ENCODE data around the gene MUC5B.

The MUC5B gene

DNA sequence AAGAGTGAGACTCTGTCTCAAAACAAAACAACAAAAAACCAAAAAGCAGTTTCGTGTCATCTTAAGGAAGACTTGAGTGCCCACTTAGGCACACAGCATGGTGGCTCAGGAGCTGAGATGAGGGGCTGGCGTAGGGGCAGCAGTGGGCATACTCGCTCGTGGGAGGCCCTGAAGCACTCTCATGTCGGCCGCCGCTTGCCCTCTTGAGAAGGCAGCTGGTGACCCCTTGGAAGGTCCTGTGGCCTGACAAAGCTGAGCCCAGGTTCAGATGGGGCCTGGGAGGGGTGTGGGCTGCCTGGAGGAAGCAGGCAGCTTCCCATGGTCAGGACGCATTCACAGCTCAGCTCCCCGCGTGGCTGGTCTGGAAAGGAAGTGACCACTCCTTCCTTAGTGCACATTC is 15.0 kb downstream of the MUC5B start:
- Histone ChIP-seq H3K9ac (ENCODE audit: low read length) (no peak overlapping the region), H3K79me2 (ENCODE audit: insufficient read depth, low read length) (no peaks in the 10 kb centered on the region), H3K9me3 (ENCODE audit: low read length) (no peaks in the 10 kb centered on the region), H3K4me1 (ENCODE audit: insufficient read depth, low read length, severe bottlenecking) (no peaks in the 10 kb centered on the region), H3K27me3 (ENCODE audit: insufficient read depth, low read length) (no peaks in the 10 kb centered on the region), H4K20me1 (ENCODE audit: insufficient read depth, low read length) (no peaks in the 10 kb centered on the region), H3K9me2 (ENCODE audit: low read depth, low read length) (no peaks in the 10 kb centered on the region), H3K4me3 (ENCODE audit: low read depth, low read length, poor library complexity, severe bottlenecking) (no peak overlapping the region), H2AFZ (ENCODE audit: low read length) (no peak overlapping the region), H3K27ac (ENCODE audit: low read depth, low read length, poor library complexity, severe bottlenecking) (no peak overlapping the region), H3F3A (ENCODE audit: insufficient read depth, low read length) (no peaks in the 10 kb centered on the region), H3K4me2 (ENCODE audit: low read length) (no peak overlapping the region), H3K36me3 (ENCODE audit: insufficient read depth, low read length) (no peaks in the 10 kb centered on the region)
- TF ChIP-seq EZH2 (IDR thresholded peaks at IDR 0.05; ENCODE audit: borderline replicate concordance, low read length): no peak
- TF ChIP-seq, protein P1, sequence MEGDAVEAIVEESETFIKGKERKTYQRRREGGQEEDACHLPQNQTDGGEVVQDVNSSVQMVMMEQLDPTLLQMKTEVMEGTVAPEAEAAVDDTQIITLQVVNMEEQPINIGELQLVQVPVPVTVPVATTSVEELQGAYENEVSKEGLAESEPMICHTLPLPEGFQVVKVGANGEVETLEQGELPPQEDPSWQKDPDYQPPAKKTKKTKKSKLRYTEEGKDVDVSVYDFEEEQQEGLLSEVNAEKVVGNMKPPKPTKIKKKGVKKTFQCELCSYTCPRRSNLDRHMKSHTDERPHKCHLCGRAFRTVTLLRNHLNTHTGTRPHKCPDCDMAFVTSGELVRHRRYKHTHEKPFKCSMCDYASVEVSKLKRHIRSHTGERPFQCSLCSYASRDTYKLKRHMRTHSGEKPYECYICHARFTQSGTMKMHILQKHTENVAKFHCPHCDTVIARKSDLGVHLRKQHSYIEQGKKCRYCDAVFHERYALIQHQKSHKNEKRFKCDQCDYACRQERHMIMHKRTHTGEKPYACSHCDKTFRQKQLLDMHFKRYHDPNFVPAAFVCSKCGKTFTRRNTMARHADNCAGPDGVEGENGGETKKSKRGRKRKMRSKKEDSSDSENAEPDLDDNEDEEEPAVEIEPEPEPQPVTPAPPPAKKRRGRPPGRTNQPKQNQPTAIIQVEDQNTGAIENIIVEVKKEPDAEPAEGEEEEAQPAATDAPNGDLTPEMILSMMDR (IDR thresholded peaks at IDR 0.05; ENCODE audit: low read length): no peak

DNA sequence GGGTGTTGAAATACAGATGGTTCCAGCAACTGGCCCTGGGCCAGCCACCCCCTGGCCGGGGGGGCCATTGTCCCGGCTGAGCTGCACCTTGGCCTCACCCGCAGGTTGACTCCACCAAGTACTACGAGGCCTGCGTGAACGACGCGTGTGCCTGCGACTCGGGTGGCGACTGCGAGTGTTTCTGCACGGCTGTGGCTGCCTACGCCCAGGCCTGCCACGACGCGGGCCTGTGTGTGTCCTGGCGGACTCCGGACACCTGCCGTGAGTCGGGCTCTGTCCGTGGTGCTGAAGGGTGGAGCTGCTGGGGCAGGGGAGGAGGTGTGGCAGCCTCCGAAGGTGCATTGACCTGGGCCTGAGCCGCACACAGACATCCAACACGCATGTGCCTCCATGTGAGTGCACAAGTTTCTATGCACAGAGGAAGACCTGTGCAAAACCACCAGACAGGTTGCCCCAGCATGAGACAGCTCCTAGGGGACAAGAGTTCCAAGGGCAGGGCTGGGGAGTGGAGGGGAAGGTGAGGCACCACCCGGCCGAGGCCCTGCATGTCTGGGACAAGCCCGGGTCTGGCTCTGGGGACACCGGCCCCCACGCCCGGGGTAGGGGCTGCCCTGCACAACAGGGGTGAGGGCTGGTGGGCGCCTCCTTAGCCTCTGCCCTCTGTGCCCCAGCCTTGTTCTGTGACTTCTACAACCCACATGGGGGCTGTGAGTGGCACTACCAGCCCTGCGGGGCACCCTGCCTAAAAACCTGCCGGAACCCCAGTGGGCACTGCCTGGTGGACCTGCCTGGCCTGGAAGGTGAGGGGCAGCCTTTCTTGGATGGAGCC is 16.1 kb downstream of the MUC5B start:
- Histone ChIP-seq H4K20me1 (ENCODE audit: insufficient read depth, low read length) (no peaks in the 10 kb centered on the region), H3K27me3 (ENCODE audit: insufficient read depth, low read length) (no peaks in the 10 kb centered on the region), H3K9me3 (ENCODE audit: low read length) (no peaks in the 10 kb centered on the region), H3K9ac (ENCODE audit: low read length) (no peak overlapping the region), H3K79me2 (ENCODE audit: insufficient read depth, low read length) (no peaks in the 10 kb centered on the region), H3K4me3 (ENCODE audit: low read depth, low read length, poor library complexity, severe bottlenecking) (no peak overlapping the region), H3K36me3 (ENCODE audit: insufficient read depth, low read length) (no peaks in the 10 kb centered on the region), H3K9me2 (ENCODE audit: low read depth, low read length) (no peaks in the 10 kb centered on the region), H3K4me2 (ENCODE audit: low read length) (no peak overlapping the region), H3F3A (ENCODE audit: insufficient read depth, low read length) (no peaks in the 10 kb centered on the region), H2AFZ (ENCODE audit: low read length) (no peak overlapping the region), H3K4me1 (ENCODE audit: insufficient read depth, low read length, severe bottlenecking) (no peaks in the 10 kb centered on the region), H3K27ac (ENCODE audit: low read depth, low read length, poor library complexity, severe bottlenecking) (no peak overlapping the region)
- TF ChIP-seq, protein P1 (IDR thresholded peaks at IDR 0.05; ENCODE audit: low read length): no peak
- TF ChIP-seq EZH2 (IDR thresholded peaks at IDR 0.05; ENCODE audit: borderline replicate concordance, low read length): no peak

DNA sequence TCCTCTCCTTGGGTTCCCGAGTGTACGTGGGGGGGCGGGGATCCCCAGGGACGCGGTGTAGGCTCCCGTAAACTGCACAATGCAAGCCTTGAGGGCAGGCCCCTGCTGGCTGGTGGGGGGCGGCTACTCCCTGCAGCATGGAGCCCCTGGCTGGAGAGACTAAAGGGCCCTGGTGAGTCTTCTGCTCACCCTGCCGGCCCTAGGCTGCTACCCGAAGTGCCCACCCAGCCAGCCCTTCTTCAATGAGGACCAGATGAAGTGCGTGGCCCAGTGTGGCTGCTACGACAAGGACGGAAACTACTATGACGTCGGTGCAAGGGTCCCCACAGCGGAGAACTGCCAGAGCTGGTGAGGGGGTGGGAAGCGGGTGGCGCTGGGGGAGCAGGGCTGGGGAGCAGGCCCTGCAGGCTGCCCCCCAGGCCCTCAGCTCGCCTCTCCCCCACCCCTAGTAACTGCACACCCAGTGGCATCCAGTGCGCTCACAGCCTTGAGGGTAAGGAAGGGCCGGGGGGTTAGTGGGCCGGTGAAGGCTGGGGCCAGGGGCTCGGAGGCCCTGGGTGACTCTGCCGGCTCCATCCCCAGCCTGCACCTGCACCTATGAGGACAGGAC is 16.8 kb downstream of the MUC5B start:
- no peaks in the 10 kb centered on the region for H3K27me3 ChIP-seq (ENCODE audit: insufficient read depth, low read length)
- no peaks in the 10 kb centered on the region for H3F3A ChIP-seq (ENCODE audit: insufficient read depth, low read length)
- no peak for TF ChIP-seq EZH2 (IDR thresholded peaks at IDR 0.05; ENCODE audit: borderline replicate concordance, low read length)
- TF ChIP-seq, protein P1 (IDR thresholded peaks at IDR 0.05; ENCODE audit: low read length): no peak
- H3K4me3 ChIP-seq (ENCODE audit: low read depth, low read length, poor library complexity, severe bottlenecking): no peak overlapping the region
- no peak overlapping the region for H2AFZ ChIP-seq (ENCODE audit: low read length)
- no peak overlapping the region for H3K9ac ChIP-seq (ENCODE audit: low read length)
- H3K9me3 ChIP-seq (ENCODE audit: low read length): no peaks in the 10 kb centered on the region
- H3K4me2 ChIP-seq (ENCODE audit: low read length): no peak overlapping the region
- no peaks in the 10 kb centered on the region for H4K20me1 ChIP-seq (ENCODE audit: insufficient read depth, low read length)
- H3K4me1 ChIP-seq (ENCODE audit: insufficient read depth, low read length, severe bottlenecking): no peaks in the 10 kb centered on the region
- H3K79me2 ChIP-seq (ENCODE audit: insufficient read depth, low read length): no peaks in the 10 kb centered on the region
- no peak overlapping the region for H3K27ac ChIP-seq (ENCODE audit: low read depth, low read length, poor library complexity, severe bottlenecking)
- no peaks in the 10 kb centered on the region for H3K36me3 ChIP-seq (ENCODE audit: insufficient read depth, low read length)
- H3K9me2 ChIP-seq (ENCODE audit: low read depth, low read length): no peaks in the 10 kb centered on the region

Measured in OCI-LY1 (cell line).